HepG2 (cell line): ENCODE data around the gene POC1A. TPM values are rescaled to one million over a fixed set of nuclear protein-coding genes. Genes with fewer than 3 reads are reported as not detected.

Source experiments
- ATAC-seq: fragments of 200-7000 bp; cut with Tn5 transposase; 3 replicates; pipeline ENCODE4 v1.9.1; 2020; ENCODE audit warnings: mild to moderate bottlenecking, moderate library complexity
- BruUV-seq: library from RNA; stranded (reverse); fragments of 400-500 nt; replicated peaks from 2 replicates; lab custom pipeline; 2021; lab: Mats Ljungman, UMichigan
- CTCF ChIA-PET: fragments of 300-600 bp; formaldehyde crosslinking; extraction: SDS; loops from one replicate; lab custom pipeline; 2021; ENCODE audit warnings: low total read pairs, inconsistent platforms, low intra/inter-chr PET ratio; lab: Yijun Ruan, JAX
- POLR2A ChIA-PET: fragments of 350-600 bp; sonication (Branson Sonifier 250); formaldehyde crosslinking; loops from one replicate; lab custom pipeline; 2020; ENCODE audit warnings: antibody characterized with exemption, inconsistent platforms; lab: Yijun Ruan, JAX
- DNase-seq: peaks from one replicate; pipeline ENCODE4 v3.0.0-alpha.2; 2015; ENCODE audit warnings: low spot score
- FAIRE-seq: peaks from 3 replicates; lab custom pipeline; 2011; peaks lifted over from hg19 to GRCh38; lab: Jason Lieb, UNC
- H2AFZ ChIP-seq: one replicate; pipeline ENCODE4 v1.6.1; 2011; ENCODE audit warnings: low read length, inconsistent platforms
- H3K27ac ChIP-seq: fragments of 300-600 bp; 3 replicates; pipeline ENCODE4 v1.8.0; 2011; ENCODE audit warnings: mixed run types, mild to moderate bottlenecking, mixed read lengths, low read length, inconsistent platforms; ENCODE audit not compliant: insufficient read depth; ENCODE audit errors: extremely low read length
- H3K27me3 ChIP-seq, 2 experiments: fragments of 200-600 bp in 1 of 2; 2 replicates in 1 of 2; 3 replicates in 1 of 2; pipeline versions ENCODE4 v1.6.0 to v1.8.0; 2011; ENCODE audit warnings: low read length in 2 of 2, mild to moderate bottlenecking in 2 of 2, moderate library complexity in 2 of 2, inconsistent platforms in 1 of 2; ENCODE audit not compliant: insufficient read depth in 2 of 2, control insufficient read depth in 1 of 2
- H3K36me3 ChIP-seq, 2 experiments: fragments of 200-600 bp in 1 of 2; replicated peaks in 1 of 2; 2 replicates in 1 of 2; 3 replicates in 1 of 2; pipeline versions ENCODE4 v1.5.1 to v1.8.0; 2011; ENCODE audit warnings: low read length in 2 of 2, inconsistent platforms in 1 of 2; ENCODE audit not compliant: insufficient read depth in 2 of 2, control insufficient read depth in 1 of 2
- H3K4me1 ChIP-seq: 2 replicates; pipeline ENCODE4 v1.5.1; 2012; ENCODE audit warnings: low read length, inconsistent platforms; ENCODE audit not compliant: insufficient read depth
- H3K4me2 ChIP-seq: 2 replicates; pipeline ENCODE4 v1.6.0; 2011; ENCODE audit warnings: low read depth, low read length, inconsistent platforms
- H3K4me3 ChIP-seq, 3 experiments: fragments of 200-600 bp in 1 of 3; sonication (generic), shearing (Covaris generic) in 1 of 3; replicated peaks in 1 of 3; 2 replicates each; pipeline ENCODE4 v1.5.1; 2011 to 2016; ENCODE audit warnings: low read length in 3 of 3, inconsistent platforms in 2 of 3, low read depth in 2 of 3, mild to moderate bottlenecking in 2 of 3, control low read depth in 1 of 3, mixed read lengths in 1 of 3; ENCODE audit not compliant: insufficient read depth in 1 of 3
- H3K79me2 ChIP-seq: one replicate; pipeline ENCODE4 v1.6.1; 2011; ENCODE audit warnings: low read length, inconsistent platforms; ENCODE audit not compliant: insufficient read depth
- H3K9ac ChIP-seq: 2 replicates; pipeline ENCODE4 v1.6.0; 2011; ENCODE audit warnings: mild to moderate bottlenecking, low read depth, low read length, inconsistent platforms; ENCODE audit not compliant: insufficient read depth
- H3K9me3 ChIP-seq: 2 replicates; pipeline ENCODE4 v1.5.1; 2012; ENCODE audit warnings: mild to moderate bottlenecking, low read length
- H4K20me1 ChIP-seq: 2 replicates; pipeline ENCODE4 v1.6.0; 2011; ENCODE audit warnings: inconsistent platforms, mild to moderate bottlenecking, low read length, moderate library complexity; ENCODE audit not compliant: insufficient read depth
- FOXA1 ChIP-seq, 2 experiments: fragments of 450-650 bp in 1 of 2; sonication (generic) in 1 of 2; formaldehyde crosslinking in 1 of 2; IDR thresholded peaks; 2 replicates each; pipeline versions ENCODE4 v1.4.0 to v1.6.1; 2016 to 2020; ENCODE audit warnings: missing genetic modification reagents in 1 of 2
- GATAD1 ChIP-seq: IDR thresholded peaks from 2 replicates; pipeline ENCODE4 v1.6.1; 2016; ENCODE audit warnings: missing genetic modification reagents, missing compliant biosample characterization
- HCFC1 ChIP-seq: fragments of 150-350 bp; IDR thresholded peaks from 2 replicates; pipeline ENCODE4 v1.6.1; 2014; ENCODE audit warnings: low read depth, low read length
- KDM6A ChIP-seq: IDR thresholded peaks from 2 replicates; pipeline ENCODE4 v1.6.1; 2016; ENCODE audit warnings: low read depth
- KLF12 ChIP-seq: sonication (generic); formaldehyde crosslinking; IDR thresholded peaks from 2 replicates; pipeline ENCODE4 v1.4.0; 2020; ENCODE audit warnings: missing genetic modification reagents, borderline replicate concordance
- MAFK ChIP-seq, 2 experiments: IDR thresholded peaks in 1 of 2; conservative IDR thresholded peaks in 1 of 2; 2 replicates each; pipeline ENCODE4 v1.6.1; 2011; ENCODE audit warnings: improper control_type of control experiment in 2 of 2, low read length in 2 of 2
- MTF2 ChIP-seq: sonication (generic); formaldehyde crosslinking; IDR thresholded peaks from 2 replicates; pipeline ENCODE4 v1.5.0; 2020; ENCODE audit warnings: missing genetic modification reagents, borderline replicate concordance
- NFKB2 ChIP-seq: sonication (generic); formaldehyde crosslinking; IDR thresholded peaks from 2 replicates; pipeline ENCODE4 v1.4.0; 2020; ENCODE audit warnings: missing genetic modification reagents, borderline replicate concordance
- NR1H2 ChIP-seq: sonication (generic); formaldehyde crosslinking; IDR thresholded peaks from 2 replicates; pipeline ENCODE4 v1.8.1; 2022; ENCODE audit warnings: low read depth, missing genetic modification reagents, borderline replicate concordance
- SAFB2 ChIP-seq: sonication (generic); formaldehyde crosslinking; IDR thresholded peaks from 2 replicates; pipeline ENCODE4 v1.5.1; 2020; ENCODE audit warnings: missing genetic modification reagents, low read depth, mild to moderate bottlenecking, borderline replicate concordance
- SYNCRIP ChIP-seq: fragments of 200-400 bp; formaldehyde crosslinking; IDR thresholded peaks from 2 replicates; pipeline ENCODE4 v1.6.1; 2018; ENCODE audit warnings: mild to moderate bottlenecking, low read depth, low read length; ENCODE audit not compliant: insufficient read depth
- TMF1 ChIP-seq: sonication (generic); formaldehyde crosslinking; IDR thresholded peaks from 2 replicates; pipeline ENCODE4 v1.8.1; 2022; ENCODE audit warnings: low read depth, missing genetic modification reagents
- ZFP41 ChIP-seq: sonication (generic); formaldehyde crosslinking; IDR thresholded peaks from 2 replicates; pipeline ENCODE4 v1.4.0; 2020; ENCODE audit warnings: mild to moderate bottlenecking, missing genetic modification reagents, borderline replicate concordance
- ZNF30 ChIP-seq: sonication (generic); formaldehyde crosslinking; IDR thresholded peaks from 2 replicates; pipeline ENCODE4 v1.5.0; 2020; ENCODE audit warnings: mild to moderate bottlenecking, missing genetic modification reagents
- ZNF552 ChIP-seq: sonication (generic); formaldehyde crosslinking; IDR thresholded peaks from 2 replicates; pipeline ENCODE4 v1.9.0; 2022; ENCODE audit warnings: missing genetic modification reagents, mild to moderate bottlenecking, borderline replicate concordance
- ZNF570 ChIP-seq: sonication (generic); formaldehyde crosslinking; IDR thresholded peaks from 2 replicates; pipeline ENCODE4 v1.4.0; 2020; ENCODE audit warnings: mild to moderate bottlenecking, missing genetic modification reagents, borderline replicate concordance
- ZSCAN30 ChIP-seq: sonication (generic); formaldehyde crosslinking; IDR thresholded peaks from 2 replicates; pipeline ENCODE4 v1.5.0; 2020; ENCODE audit warnings: mild to moderate bottlenecking, missing genetic modification reagents
- WGBS: methylation state at CpG from one replicate; pipeline ENCODE4 v1.1.6; 2017; ENCODE audit warnings: low lambda C conversion rate; 5-methylcytosine and 5-hydroxymethylcytosine counted together
- in situ Hi-C: cut with HindIII; loops from 2 replicates; pipeline ENCODE4 v1.10.0; 2017; ENCODE audit warnings: low pct_unique_long_range_greater_than_20kb; ENCODE audit not compliant: extremely low pct_ligation_motif_present
- intact Hi-C: fragments of 100-400 bp; cut with micrococcal nuclease; formaldehyde crosslinking; loops from one replicate; pipeline ENCODE4 v1.10.0; 2022; ENCODE audit not compliant: unreplicated experiment
- polyA plus RNA-seq, 8 experiments: library from polyadenylated mRNA; depleted of rRNA in 3 of 8; stranded (reverse) in 7 of 8; unstranded in 1 of 8; fragments of >200 nt; fragmentation: Illumina TruSeq in 4 of 8; extraction: Trizol in 4 of 8; gene quantifications; 2 replicates each; pipeline versions ENCODE4 v1.2.1 to v1.2.3, GENCODE V29; 2011 to 2016; ENCODE audit warnings: low read depth in 4 of 8, missing spikeins in 1 of 8, mixed read lengths in 1 of 8; ENCODE audit not compliant: insufficient read depth in 1 of 8
- total RNA-seq, 5 experiments: library from RNA; depleted of rRNA; stranded (reverse); fragments of >200 nt; fragmentation: Illumina TruSeq; extraction: Trizol; gene quantifications; 2 replicates each; pipeline ENCODE4 v1.2.3, GENCODE V29; 2016; ENCODE audit warnings: low read depth in 1 of 5
- TF ChIP-seq, protein P1 (sequence below): sonication (generic); formaldehyde crosslinking; IDR thresholded peaks from 2 replicates; pipeline ENCODE4 v1.5.0; 2020; ENCODE audit warnings: missing genetic modification reagents, mild to moderate bottlenecking, borderline replicate concordance
- TF ChIP-seq, protein P2 (sequence below): sonication (generic); formaldehyde crosslinking; IDR thresholded peaks from 2 replicates; pipeline ENCODE4 v1.4.0; 2020; ENCODE audit warnings: missing genetic modification reagents, borderline replicate concordance
- TF ChIP-seq, protein P3 (sequence below): sonication (generic); formaldehyde crosslinking; IDR thresholded peaks from 2 replicates; pipeline ENCODE4 v1.5.1; 2020; ENCODE audit warnings: missing genetic modification reagents, mild to moderate bottlenecking, borderline replicate concordance

The POC1A gene
- total and polyA plus RNA-seq, 2 of the 13 experiments (the other 11 are each of a cell fraction or from before 2014, with no cell fraction given), result 14.6 to 20.0 TPM

DNA sequence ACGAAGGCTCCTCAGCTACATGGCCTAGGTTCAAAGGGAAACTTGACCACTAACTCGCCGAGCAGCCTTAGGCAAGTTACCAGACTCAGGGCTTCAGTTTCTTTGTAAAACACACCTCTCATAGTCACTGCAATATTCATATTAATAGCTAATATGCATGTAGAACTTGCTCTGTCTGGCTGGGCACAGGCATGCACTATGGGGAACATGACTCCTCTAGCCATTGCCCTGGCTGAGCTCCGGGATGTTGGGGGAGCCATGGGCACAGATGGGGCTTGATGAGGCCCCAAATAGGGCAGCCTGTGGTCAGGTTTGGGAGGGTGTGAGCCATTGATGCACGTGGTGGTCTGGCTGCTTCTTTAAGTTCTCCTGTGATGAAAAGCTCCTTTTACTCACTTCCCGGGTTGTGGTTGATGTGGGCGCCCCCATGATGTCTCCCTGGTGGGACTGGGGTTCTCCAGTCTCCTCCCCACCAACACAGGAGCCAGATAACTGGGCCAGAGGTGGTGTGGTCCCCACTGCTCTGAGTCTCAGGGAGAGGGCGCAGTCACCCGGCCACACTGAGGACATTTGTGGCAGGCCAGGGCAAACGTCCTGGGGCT, 68.4 kb downstream of the POC1A start:
- CTCF ChIA-PET, result no interaction called here

More for the DNA sequence above, 68.4 kb downstream of the POC1A start:
- peaks cover 75% of the 10 kb centered on the region for H3K4me1 ChIP-seq
- POLR2A ChIA-PET, result no interaction called here
- FAIRE-seq (no peak), DNase-seq (no peak), ATAC-seq (no peak)
- H3K36me3 ChIP-seq, result no peaks in the 10 kb centered on the region
- no peaks in the 10 kb centered on the region for H3K27me3 ChIP-seq
- intact Hi-C loops (no loop called here), in situ Hi-C loops (no loop called here)
- H3K4me3 ChIP-seq, result no peak overlapping the region
- H4K20me1 ChIP-seq, result no peaks in the 10 kb centered on the region
- no peaks in the 10 kb centered on the region for H3K9me3 ChIP-seq
- 90% methylated on average over 4 of the region's 10 CpGs for WGBS
- no peak overlapping the region for H2AFZ ChIP-seq
- H3K27ac ChIP-seq, result no peak overlapping the region
- TF ChIP-seq ZNF570 (CRISPR knock-in tag) (no peak), TMF1 (CRISPR knock-in tag) (no peak), SAFB2 (CRISPR knock-in tag) (no peak), FOXA1 (IDR thresholded peaks at IDR 0.05) (no peak), FOXA1 (CRISPR knock-in tag; IDR thresholded peaks at IDR 0.05) (no peak), ZFP41 (CRISPR knock-in tag) (no peak), MAFK (conservative IDR thresholded peaks at IDR 0.05 in 1 of 2, IDR thresholded peaks at IDR 0.05 in 1 of 2; ENCODE audit: low read length in 2 of 2) (no peak), ZNF30 (no peak), HCFC1 (no peak), NFKB2 (no peak), KDM6A (no peak), SYNCRIP (no peak), ZSCAN30 (CRISPR knock-in tag) (no peak), GATAD1 (CRISPR knock-in tag) (no peak), ZNF552 (CRISPR knock-in tag) (no peak), MTF2 (CRISPR knock-in tag) (no peak), KLF12 (CRISPR knock-in tag) (no peak), NR1H2 (CRISPR knock-in tag) (no peak)
- TF ChIP-seq, protein P1, sequence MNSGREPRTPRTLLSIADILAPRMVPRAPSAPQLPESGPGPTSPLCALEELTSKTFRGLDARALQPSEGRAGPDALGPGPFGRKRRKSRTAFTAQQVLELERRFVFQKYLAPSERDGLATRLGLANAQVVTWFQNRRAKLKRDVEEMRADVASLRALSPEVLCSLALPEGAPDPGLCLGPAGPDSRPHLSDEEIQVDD (CRISPR knock-in tag), result no peak
- TF ChIP-seq, protein P2, sequence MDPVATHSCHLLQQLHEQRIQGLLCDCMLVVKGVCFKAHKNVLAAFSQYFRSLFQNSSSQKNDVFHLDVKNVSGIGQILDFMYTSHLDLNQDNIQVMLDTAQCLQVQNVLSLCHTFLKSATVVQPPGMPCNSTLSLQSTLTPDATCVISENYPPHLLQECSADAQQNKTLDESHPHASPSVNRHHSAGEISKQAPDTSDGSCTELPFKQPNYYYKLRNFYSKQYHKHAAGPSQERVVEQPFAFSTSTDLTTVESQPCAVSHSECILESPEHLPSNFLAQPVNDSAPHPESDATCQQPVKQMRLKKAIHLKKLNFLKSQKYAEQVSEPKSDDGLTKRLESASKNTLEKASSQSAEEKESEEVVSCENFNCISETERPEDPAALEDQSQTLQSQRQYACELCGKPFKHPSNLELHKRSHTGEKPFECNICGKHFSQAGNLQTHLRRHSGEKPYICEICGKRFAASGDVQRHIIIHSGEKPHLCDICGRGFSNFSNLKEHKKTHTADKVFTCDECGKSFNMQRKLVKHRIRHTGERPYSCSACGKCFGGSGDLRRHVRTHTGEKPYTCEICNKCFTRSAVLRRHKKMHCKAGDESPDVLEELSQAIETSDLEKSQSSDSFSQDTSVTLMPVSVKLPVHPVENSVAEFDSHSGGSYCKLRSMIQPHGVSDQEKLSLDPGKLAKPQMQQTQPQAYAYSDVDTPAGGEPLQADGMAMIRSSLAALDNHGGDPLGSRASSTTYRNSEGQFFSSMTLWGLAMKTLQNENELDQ, result no peak
- TF ChIP-seq, protein P3, sequence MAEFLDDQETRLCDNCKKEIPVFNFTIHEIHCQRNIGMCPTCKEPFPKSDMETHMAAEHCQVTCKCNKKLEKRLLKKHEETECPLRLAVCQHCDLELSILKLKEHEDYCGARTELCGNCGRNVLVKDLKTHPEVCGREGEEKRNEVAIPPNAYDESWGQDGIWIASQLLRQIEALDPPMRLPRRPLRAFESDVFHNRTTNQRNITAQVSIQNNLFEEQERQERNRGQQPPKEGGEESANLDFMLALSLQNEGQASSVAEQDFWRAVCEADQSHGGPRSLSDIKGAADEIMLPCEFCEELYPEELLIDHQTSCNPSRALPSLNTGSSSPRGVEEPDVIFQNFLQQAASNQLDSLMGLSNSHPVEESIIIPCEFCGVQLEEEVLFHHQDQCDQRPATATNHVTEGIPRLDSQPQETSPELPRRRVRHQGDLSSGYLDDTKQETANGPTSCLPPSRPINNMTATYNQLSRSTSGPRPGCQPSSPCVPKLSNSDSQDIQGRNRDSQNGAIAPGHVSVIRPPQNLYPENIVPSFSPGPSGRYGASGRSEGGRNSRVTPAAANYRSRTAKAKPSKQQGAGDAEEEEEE (CRISPR knock-in tag), result no peak
- no peak overlapping the region for H3K9ac ChIP-seq
- H3K79me2 ChIP-seq, result no peaks in the 10 kb centered on the region
- H3K4me2 ChIP-seq, result no peak overlapping the region
- BruUV-seq, result no TSS peak
